Hepatocyte (in vitro differentiated cells): ENCODE results near the gene NRSN2.

Experiments
- EZH2 ChIP-seq: fragments of 200-600 bp; sonication (generic); IDR thresholded peaks from 2 replicates; pipeline ENCODE4 v1.6.1; 2016; ENCODE audit warnings: antibody characterized with exemption, mild to moderate bottlenecking, borderline replicate concordance
- EZH2phosphoT487 ChIP-seq: fragments of 200-600 bp; sonication (generic); IDR thresholded peaks from one replicate; pipeline ENCODE4 v1.6.1; 2018; ENCODE audit warnings: antibody characterized with exemption, mild to moderate bottlenecking, low read depth, moderate library complexity; ENCODE audit not compliant: unreplicated experiment, severe bottlenecking
- TF ChIP-seq, protein P1 (sequence below): fragments of 200-600 bp; sonication (generic); IDR thresholded peaks from 2 replicates; pipeline ENCODE4 v1.5.1; 2016; ENCODE audit warnings: antibody characterized with exemption, mild to moderate bottlenecking; ENCODE audit not compliant: poor library complexity

DNA sequence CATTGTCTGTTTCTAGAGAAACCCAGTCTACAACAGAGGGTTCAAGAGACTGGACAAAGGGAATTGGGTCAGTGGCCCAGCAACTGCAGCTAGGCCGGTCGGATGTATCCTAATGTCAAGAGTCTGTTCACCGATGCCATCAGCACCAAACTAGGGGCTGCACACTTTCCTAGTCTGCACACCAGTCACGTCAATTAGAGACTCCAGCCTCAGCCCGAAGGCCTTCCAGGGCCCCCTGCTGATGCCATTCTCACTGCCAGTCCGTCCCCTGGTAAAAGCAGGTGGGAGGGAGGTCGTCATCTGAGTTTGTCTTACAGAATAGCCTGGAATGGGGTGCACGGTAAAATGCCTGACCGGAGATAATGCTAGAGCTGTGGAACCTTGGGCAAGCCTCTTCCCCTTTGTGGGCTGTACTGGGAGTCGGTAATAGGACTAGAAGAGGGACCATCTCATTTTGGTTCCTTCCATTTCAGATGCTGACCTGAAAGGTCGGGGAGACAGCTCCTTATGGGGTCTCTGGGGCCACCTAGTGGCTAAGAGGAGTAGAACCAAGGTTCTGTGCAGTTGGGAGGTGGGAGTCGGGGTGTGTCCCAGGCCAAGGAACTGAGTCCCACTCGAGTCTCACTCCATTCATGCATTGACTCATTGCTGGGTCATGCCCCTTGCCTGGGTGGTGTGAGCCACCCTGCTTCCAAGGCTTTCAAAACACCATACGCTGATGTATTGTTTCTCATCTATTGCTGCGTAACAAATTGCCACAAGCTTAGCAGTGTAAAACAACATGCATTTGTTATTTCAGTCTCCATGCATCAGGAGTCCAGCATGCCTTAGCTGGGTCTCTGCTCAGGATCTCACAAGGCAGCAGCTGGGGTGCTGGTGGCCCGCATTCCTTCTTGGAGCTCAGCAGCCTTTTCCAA is 16.4 kb upstream of the NRSN2 start:
- no peak for TF ChIP-seq EZH2phosphoT487
- TF ChIP-seq, protein P1, sequence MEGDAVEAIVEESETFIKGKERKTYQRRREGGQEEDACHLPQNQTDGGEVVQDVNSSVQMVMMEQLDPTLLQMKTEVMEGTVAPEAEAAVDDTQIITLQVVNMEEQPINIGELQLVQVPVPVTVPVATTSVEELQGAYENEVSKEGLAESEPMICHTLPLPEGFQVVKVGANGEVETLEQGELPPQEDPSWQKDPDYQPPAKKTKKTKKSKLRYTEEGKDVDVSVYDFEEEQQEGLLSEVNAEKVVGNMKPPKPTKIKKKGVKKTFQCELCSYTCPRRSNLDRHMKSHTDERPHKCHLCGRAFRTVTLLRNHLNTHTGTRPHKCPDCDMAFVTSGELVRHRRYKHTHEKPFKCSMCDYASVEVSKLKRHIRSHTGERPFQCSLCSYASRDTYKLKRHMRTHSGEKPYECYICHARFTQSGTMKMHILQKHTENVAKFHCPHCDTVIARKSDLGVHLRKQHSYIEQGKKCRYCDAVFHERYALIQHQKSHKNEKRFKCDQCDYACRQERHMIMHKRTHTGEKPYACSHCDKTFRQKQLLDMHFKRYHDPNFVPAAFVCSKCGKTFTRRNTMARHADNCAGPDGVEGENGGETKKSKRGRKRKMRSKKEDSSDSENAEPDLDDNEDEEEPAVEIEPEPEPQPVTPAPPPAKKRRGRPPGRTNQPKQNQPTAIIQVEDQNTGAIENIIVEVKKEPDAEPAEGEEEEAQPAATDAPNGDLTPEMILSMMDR, result peak; percentile 75
- no peak for TF ChIP-seq EZH2
